NCI-H187 (cell line): ENCODE measurements around the gene B3GALT6.

Experiments
- DNase-seq, 2 experiments: peaks; one replicate each; lab custom pipeline; 2025; lab: John Stamatoyannopoulos, UW

B3GALT6 gene

DNA sequence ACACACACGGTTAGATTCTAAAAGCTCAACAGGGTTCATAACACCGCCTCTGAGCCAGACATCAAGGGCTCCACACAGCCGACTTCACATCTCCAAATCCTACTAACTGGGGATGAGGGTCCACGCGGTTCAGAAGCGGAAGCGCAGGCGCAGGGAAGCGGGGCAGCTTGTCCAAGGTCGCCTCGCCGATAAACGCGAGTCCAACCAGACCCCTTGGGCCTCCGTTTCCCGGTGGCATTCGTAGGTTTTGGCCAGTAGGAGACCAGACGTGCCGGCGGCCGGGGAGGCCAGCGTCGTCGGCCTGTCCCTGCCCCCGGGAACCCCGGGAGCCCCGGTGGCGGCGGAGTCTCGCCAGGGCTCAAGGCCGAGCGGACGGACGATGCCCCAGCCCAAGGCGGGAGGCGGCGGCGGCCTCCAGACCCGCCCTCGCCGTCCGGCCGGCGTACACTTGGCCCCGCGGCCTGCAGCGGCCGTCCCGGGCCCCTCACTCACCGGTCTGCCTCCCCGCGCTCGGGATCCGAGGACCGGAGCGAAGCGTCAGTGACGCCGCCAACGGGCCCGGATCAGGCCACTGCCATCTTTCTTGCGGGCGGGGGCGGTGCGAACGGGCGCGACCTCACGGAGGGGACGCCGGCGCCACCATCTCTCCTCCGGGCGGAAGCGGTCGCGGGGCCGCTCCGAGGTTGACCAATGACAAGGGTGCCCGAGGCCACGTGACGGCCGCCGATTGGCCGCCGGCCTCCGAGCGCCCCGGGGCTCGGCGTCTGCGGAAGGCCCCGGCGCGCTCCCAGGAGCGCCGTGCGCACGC is 433 bp upstream of the B3GALT6 start, which contains the start of gene SDF4:
TSS of gene SDF4 (minus strand) at position 602 of the 808 bp plus-strand sequence. CDS start 3,229 bp downstream, outside the sequence.
- peak; percentile 88 to 97 for DNase-seq

DNA sequence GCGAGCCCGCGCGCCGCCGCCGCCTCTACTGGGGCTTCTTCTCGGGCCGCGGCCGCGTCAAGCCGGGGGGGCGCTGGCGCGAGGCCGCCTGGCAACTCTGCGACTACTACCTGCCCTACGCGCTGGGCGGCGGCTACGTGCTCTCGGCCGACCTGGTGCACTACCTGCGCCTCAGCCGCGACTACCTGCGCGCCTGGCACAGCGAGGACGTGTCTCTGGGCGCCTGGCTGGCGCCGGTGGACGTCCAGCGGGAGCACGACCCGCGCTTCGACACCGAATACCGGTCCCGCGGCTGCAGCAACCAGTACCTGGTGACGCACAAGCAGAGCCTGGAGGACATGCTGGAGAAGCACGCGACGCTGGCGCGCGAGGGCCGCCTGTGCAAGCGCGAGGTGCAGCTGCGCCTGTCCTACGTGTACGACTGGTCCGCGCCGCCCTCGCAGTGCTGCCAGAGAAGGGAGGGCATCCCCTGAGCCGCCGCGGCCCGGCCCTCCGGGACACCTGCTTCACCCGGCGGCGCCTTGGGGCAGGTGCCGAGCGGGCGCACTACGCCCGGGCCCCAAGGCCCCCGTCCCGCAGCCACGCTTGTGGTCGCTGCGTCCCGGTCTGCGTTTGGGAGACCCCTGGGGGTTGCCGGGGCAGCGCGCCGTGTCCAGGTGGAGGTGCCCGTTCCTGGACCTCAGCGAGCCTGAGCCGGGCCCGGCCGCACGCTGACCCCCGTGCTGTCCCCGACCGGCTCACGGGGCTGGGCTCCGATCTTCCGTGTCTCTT is 944 bp downstream of the B3GALT6 start:
- no peak for DNase-seq

DNA sequence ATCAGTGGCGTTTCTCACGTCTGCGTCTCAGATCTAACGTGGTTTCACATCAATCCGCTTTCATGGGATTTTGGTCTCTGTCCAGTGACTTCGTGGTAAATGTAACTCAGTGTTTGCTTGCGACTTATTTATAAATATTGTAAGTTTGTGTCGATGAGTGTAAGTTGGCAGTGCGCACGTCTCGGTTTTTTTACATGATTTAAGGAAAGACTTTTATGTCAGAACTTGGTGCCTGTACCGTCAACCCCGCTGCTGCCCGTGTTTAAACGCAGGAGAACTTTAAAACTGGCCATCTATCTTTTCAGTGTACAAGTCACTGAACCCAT is 1.5 kb downstream of the B3GALT6 start:
- no peak for DNase-seq

DNA sequence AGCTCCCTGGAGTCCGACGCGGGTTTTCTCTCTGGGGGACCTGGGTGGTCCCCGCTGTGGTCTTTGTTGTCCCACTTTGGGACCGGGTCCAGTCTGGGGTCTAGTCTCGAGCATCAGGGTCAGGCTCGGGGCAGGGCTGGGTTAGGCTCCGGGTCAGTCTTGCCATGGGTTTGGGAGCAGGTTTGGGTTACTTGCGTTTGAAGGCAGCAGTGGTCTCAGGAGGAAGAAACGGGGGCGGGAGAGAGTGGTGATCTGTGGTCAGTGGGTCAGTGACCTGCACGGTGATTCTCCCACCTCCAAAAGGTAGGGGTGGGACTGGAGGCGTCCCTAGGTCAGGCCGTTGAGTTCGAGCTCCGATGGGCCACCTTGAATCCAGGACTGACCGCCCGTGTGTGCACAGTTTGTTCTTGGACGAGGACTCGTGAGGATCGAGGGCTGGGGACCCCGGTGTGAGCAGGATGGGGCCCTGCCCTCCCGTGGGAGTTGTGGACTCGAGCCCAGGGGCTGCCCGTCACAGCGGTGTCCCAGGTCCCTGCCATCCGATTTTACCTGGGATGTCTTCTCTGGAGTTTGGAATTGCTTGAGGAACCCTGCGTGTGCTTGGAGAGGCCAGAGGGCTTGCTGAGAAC is 2.3 kb downstream of the B3GALT6 start:
- DNase-seq = no peak

DNA sequence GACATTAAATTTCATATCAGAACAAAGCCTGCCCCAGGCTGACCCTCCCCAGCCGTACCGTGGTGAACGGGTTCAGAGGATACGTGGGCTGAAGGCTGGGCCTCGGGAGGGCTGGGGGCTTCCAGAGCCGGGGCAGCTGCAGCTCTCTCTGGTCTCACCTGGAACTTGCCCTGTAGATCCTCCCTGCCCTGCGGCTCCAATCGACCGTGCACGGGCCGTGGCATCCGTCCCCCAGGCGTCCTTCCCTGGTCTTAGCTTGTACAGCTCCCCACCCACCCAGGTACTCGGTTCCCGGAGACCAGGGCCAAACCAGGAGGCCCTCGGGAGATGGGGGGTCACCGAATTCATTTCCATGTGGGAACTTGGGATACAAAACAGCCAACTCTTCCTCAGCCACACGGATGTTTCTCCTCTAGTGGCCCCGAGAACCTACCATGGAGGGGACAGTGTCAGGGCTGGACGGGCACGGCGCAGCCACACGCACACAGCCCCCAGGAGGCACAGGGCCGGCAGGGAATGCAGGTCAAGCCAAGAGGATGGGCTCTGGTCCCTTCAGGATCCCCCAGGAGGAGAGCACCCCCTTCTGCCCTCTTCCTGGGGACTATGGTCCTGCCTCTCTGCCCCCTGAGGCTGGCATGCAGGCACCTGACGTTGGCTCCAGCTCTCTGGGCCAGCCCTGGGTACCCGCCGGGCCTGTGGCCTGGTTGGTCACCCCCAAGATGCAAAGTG is 3.1 kb downstream of the B3GALT6 start:
- no peak for DNase-seq

DNA sequence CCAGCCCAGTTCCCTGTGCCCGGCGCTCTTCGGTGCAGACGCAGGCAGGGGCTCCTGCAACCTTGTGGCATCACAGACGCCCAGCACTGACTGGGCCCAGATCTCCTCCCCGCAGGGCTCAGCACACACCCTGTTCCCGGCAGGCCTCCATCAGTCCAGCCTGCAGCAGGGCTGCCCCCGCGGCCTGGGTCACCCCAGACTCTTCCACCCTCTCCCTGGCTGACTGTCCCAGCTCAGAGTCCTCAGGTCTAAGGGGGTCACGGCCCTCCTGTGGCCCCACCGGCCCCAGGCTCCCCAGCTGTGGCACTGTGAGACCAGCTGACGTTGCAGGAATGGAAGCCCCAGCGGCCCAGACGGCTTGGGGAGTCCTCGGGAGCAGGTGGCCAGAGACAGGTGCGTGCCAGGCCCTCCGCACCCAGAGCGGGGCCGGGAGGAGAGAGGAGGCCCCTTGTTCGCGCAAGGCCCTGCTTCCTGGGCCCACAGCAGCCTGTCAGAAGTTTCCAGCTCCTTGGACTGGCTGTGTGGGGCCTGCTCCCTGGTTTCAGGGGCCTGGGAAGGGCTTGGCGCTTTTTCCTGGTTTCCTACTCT is 4.2 kb downstream of the B3GALT6 start:
- DNase-seq = no peak

DNA sequence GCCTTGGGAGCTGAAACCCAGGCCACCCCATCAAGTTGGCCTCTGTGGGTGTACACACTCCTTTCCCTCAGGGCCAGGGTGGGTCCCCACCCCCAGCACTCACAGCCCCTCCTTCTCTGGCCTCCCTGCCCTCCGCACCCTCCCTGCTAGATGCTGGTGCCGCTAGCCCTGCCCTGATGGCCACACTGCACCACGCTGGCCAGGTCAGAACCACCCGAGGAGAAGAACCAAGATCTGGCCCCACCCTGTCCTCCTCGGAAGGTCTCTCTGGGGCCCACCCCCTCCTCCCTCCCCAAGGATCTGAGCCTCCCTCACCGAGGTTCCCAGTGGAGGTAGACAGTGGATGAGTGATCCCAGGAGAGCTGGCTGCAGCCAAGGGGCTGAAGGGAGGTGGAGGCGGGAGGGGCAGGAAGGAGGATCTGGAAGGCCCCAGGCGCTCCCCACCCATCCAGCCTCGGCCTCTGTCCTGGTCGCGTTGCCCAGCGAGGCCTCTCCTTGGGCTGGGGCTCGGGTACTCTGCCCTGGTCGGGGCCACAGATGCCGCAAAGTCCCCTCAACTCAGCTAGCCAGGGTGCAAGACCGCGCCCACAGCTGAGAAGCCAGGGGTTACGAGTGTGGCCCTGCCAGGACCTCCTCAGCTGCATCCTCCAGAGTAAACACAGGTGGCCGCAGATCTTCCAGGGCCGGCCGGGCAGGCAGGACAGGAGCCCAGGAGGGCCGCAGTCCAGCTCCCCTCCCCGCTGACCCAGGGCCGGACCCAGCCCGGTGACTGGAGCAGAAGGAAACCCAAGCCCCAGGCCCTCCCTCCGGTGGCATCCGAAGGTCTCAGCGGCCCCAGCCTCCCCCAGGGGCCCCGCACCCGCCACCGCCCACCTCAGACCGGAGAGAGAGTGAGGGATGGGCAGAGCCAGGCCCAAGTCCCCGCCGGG is 5.2 kb downstream of the B3GALT6 start:
- no peak for DNase-seq

DNA sequence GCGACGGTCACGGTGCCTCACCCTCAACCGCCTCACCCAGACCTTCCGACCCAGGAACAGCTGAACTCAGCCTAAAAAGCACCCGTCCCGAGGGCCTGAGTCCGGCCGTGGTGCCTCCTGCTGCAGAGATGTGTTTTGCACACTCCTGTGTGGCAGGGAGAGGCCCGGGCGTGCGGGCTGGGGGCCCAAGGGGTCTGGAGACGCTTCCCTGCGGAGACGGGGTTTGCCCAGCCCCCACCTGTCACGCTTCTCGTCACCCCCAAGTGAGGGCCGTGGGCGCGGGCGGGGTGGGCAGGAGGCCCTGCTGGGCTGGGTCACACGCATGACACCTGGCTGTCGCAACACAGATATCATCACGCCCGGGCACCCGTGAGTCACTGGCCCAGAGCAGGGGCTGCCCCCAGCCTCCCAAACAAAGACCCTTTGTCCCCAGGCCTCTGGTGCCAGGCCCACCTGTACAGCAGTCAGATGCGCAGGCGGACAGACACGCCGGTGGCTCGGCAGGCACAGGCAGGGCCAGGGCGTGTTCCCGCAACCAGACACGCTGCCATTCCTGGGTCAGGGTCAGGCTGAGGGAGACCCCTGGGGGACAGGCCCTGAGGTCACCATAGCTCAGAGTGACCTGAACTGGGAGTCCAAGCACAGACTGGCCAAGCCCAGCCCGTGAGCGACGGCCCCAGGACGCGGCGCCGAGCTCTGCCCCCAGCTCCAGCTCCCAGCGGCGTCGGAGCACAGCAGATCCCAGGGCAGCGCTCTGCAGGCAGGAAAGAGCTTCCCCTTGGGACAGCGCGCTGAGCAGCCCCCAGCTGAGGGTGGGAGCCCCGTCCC is 6.1 kb downstream of the B3GALT6 start:
- no peak for DNase-seq

DNA sequence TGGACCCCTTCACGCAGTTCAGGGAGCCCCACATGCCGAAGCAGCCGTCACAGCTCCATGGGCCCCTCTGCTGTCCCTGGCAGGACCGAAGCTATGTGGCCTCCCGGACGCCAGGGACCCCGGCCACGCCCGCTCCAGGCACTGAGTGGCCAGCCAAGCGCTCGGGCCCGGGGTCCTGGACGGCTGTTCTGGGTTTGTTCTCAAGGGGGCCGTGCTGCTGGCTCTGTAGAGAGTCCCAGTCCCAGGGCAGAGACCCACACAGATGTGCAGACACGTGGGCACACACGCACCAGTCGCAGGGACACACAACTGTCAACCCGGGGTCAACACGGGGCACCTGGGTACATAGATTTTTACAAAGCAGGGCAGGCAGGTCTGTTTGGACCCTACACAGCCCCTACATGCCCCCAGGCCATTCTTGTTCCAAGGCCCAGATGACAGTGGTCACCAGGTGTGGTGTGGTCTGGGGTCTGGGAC is 6.7 kb downstream of the B3GALT6 start:
- no peak for DNase-seq

DNA sequence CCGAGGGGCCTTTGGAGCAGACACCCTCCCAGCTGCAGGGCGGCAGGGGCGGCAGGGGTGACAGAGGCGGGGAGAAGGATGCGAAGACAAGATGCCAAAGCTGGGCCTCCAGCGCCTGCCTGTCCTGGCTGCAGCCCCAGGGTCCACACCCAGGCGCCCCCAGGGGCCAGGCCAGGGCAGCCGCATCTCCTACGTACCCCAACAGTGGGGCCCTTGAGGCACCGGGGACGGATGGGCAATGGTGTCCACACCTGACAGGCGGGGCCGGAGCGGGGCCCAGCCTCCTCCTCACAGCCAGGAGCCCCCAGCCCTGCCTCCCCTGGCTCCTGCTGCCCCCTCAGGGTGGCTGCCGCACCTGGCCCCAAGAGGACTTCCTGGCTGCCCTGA is 7.2 kb downstream of the B3GALT6 start:
- DNase-seq = no peak

DNA sequence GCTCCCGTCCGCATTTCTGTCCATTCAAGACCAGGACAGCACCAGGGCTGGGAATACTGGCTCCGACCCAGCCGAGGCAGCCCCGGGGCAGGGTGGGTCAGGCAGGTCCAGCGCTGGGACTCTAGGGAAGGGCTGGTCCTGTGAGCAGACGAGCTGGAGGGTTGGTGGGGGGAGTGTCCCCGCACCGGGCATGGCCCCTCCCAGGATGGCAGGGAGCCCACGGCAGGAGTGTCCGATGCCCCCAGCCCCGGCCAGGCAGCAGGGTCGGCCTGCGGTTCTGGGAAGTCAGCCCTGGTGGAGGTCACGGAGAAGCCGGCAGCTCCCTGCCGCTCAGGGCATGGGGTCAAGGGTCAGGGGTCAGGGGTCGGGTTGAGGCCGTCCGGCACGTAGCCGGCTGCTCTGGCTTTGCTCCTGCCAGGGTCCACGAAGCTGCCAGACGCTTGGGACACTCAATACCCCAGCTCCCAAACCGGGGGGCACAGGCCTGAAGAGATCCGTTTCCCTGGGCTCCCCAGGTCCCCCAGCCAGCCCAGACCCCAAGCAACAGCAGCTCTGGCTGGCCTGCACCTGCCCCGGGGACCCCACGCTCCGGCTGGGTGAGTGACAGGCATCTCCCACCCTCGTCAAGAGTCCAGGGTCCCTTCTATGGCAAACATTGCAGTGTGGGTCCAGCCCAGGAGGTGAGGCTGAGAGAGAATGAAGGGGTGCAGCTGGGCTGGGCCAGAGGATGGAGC is 7.7 kb downstream of the B3GALT6 start:
- no peak for DNase-seq

DNA sequence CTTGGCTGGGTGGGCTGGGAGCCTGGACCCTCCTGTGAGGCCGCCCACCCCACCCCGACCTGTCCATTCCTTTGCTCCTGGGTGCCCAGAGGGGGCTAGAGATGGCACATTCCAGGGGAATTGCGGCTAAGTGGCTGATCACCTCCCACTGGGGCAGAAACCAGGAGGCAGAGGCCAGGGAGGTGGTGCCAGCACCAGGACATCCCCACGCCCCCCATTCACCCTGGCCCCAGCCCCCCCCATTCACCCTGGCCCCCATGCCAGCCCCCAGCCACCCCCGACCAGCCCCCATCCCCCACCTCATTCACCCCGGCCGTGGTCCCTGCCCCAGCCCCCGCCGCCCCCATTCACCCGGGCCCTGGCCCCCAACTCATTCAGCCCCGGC is 8.3 kb downstream of the B3GALT6 start:
- DNase-seq = no peak

DNA sequence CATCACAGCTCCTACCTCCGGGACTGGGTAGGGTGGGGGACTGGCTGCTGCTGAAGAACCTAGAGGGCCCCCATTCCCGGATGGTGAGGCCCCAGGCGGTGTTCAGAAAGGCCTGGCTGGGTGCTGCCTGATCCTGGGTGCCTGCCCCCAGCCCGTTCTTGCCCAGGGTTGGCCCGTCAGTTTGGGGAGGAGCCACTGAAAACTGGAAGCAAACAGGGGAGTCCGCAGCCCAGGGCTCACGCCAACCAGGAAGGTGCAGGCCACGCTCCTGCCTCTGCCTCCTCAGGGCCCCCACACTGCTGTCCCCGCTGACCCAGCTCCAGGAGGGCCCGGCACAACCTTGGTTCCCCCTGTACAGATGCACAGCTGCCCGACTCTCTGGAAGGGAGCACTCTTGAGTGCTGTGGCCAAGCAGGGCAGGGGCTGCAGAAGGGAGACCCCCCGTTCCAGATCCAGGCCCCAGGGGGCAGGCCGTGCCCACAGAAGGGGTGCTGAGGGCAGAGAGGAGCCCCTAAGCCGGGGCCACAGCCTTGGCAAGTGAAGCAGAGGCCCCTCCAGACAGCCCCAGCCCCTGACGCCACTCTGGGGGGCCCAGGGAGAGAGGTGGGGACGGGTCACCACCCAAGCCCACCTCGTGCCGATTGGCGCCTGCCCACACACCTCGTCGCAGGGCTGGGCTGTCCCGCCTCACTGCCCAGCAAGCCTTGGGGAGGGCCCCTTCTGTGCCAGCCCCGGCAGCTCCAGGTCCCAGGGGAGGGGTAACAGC is 9.0 kb downstream of the B3GALT6 start:
- no peak for DNase-seq

DNA sequence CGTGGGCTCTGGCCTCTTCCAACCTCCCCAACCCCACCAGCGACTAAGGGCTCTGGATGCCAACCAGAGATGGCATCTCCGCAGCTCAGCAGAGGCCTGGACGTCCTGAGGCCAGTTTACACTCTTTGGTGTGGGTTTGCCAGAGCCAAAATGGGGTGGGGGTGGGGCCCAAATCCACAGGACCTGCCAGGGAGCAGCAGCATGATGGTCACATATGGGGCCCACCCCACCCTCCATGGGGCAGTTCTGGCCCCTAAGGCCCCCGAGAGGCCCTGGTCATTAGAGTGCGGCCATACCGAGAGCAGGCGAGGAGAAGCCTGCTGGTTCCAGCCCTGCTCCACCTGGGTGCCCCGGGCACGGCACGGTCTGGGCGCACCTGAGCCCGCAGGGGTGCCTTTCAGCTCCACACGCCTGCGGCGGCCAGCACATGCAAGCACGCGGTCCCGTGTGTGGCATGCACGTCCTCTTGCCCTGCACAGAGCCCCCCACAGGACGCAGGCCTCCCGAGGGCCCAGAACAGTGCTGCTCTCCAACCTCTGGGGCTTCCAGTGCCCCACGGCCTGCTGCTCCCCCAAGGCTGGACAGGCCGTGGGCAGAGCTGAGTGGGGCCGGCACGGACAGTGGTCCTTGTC is 9.7 kb downstream of the B3GALT6 start:
- DNase-seq = no peak

DNA sequence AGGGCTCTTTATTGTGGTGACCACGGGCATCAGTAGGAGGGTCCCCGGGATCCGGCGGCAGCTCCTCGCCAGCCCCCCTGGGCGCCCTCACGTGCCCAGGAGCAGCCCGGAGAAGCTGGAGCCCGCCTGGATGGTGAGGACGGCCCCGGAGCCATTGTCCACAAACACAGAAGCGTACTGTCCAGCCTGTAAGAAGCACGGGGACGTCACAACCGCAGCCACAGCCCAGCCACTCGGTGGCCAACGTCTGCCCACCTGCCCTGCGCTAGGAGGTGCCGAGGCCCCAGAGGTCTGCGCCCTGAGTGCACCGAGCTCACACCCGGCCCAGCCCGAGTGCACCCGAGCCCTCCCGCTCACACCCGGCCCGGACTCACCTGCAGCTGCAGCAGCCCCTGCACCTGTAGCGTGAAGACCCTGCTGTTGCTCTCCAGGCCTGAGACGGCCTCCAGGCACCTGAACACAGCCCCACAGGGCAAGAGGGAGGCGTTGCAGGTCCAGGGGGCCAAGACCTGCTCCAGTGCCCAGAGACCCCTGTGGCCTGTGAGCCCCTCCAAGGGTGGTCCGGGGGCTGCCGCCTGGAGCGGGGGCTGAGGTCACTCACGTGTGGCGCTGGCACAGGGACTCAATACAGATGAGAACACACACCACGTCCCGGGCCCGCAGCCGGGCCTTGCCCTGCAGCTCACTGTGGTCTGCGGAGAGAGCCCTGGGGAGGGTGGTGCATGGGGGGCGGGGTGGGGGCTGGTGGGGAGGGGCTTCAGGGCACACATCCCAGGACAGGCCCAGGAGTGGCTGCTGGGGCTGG is 10.6 kb downstream of the B3GALT6 start:
- DNase-seq = no peak

DNA sequence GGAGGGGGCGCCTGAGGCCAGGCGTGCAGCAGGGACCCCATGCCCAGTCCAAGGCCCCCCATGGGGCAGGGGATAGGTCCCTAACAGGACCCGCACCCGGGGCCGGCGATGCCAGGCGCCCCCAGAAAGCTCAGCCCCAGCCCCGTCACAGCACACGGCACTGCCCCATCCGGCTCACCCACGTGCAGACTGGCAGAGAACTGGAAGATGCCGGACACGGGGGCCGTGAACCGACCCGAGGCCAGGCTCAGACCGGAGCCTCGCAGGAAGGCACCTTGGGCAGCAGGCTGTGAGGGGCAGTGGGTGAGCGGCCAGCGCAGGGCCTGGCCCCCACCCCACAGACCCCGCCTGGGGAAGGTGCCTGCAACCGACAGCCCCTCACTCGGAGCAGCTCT is 11.2 kb downstream of the B3GALT6 start:
- no peak for DNase-seq

DNA sequence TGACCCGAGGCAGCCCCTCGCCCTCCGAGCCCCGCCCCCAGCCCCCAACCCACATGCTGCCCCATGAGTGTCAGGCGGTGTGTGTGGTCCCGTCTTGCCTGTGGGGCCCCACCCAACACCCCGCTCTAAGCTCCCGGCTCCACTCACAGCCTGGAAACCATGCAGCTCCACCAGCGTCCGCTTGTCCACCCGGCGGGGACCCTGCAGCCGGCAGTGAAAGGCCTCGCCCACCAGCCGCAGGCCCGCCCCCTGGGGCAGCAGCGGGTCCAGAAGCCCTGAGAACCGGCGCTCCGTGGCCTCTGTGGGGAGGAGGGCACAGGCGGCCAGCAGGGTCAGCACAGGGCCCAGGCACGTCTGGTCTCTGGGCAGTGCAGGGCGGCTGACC is 11.8 kb downstream of the B3GALT6 start:
- DNase-seq = no peak
